NT2/D1 (cell line): Measurements from ENCODE around the gene SNRPA1.

Source experiments
- SUZ12 ChIP-seq: IDR thresholded peaks from 2 replicates; pipeline ENCODE4 v1.6.1; 2011; ENCODE audit not compliant: insufficient read length, insufficient read depth; ENCODE audit errors: extremely low read depth
- YY1 ChIP-seq: IDR thresholded peaks from 2 replicates; pipeline ENCODE4 v1.6.1; 2011; ENCODE audit not compliant: insufficient read length, insufficient read depth
- ZNF274 ChIP-seq: IDR thresholded peaks from 2 replicates; pipeline ENCODE4 v1.6.1; 2011; ENCODE audit warnings: mild to moderate bottlenecking, low read depth, low read length

DNA sequence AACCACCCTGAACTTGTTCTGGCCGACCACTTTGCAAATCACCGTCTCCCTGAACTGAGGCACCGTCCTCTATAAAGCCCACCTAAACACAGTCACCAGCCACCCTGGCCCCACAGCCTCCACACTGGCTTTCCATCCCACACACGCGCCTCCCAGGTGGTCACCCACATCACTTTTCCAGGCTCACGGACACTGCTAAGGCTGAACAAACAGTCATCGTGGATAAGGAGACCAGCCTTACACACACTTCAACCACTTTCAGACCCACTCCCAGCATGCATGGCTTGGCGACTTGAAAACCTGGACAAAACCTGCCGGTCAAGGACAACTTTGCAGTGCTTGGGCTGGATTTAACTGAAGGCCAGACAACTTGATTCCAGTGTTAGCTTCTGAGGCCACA, 51.6 kb downstream of the SNRPA1 start:
- no peak for TF ChIP-seq YY1
- no peak for TF ChIP-seq ZNF274
- TF ChIP-seq SUZ12 = no peak
